ENCODE results near the gene CDC34.

Gene CDC34, protein sequence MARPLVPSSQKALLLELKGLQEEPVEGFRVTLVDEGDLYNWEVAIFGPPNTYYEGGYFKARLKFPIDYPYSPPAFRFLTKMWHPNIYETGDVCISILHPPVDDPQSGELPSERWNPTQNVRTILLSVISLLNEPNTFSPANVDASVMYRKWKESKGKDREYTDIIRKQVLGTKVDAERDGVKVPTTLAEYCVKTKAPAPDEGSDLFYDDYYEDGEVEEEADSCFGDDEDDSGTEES

DNA sequence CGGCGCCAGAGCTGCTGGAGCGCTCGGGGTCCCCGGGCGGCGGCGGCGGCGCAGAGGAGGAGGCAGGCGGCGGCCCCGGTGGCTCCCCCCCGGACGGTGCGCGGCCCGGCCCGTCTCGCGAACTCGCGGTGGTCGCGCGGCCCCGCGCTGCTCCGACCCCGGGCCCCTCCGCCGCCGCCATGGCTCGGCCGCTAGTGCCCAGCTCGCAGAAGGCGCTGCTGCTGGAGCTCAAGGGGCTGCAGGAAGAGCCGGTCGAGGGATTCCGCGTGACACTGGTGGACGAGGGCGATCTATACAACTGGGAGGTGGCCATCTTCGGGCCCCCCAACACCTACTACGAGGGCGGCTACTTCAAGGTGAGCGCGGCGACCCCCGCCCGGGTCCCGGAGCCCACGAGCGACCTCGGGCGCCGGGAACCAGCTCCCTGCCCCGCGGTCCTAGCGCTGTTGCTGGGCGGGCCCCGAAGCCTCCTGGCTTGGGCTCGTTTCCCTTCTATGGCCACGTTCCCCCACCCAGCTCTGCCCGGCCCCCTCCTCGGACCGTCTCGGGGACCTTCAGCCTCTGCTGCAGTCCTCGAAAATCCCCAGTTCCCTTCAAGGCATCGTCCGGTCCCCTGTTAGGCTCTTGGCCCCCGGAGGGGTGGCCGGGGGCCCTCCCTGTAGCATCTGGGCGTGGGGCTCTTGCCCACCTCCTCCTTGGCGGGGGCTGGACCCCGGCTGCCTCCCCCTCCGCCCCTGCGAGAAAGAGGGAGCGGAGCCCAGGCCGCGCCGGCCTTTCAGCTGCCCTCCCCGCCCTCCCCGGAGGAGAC, at the start of gene CDC34:
Gene CDC34 (plus strand): TSS at position 8 of the 808 bp plus-strand sequence. CDS start 172 bp downstream, at position 180.
- DNase-seq (ENCODE audit: low read depth), result no peak

DNA sequence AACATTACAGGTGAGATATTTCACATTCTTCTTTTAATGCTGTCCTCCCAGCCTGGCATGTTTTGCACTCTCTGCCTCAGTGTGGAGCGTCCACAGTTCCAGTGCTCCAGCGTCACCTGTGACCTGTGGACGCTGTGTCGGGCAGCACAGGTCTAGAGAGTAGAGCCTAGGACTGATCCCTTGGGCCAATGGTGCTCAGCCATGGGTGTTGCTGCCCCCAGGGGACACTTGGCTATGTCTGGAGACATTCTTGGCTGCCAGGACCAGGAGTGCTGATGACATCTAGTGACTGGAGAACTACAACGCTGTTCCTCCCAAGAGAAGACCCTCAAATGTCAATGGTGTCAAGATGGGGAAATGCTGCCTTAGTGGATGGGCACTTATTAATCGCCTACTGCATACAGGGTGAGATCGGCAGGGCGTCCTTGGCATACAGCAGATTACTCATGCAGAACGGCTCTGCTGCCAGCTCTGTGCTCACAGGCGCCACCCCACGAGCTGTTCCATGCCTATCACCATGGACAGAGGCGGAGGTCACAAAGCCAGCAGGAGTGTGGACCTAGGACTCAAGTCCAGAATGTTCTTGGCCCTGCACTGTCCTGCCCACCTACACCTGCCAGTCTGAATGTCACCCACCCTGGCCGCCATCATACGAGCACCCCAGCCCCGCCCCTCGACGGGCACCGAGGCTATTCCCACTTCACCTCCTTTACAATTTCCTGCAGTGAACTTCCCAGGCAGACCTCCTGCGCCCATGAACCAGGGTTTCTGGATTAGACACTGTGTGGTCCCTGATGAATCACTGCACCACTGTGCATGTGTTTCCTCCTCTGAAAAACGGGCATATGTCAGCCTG, 49.1 kb upstream of the CDC34 start:
- no peak for DNase-seq (ENCODE audit: low read depth)

DNA sequence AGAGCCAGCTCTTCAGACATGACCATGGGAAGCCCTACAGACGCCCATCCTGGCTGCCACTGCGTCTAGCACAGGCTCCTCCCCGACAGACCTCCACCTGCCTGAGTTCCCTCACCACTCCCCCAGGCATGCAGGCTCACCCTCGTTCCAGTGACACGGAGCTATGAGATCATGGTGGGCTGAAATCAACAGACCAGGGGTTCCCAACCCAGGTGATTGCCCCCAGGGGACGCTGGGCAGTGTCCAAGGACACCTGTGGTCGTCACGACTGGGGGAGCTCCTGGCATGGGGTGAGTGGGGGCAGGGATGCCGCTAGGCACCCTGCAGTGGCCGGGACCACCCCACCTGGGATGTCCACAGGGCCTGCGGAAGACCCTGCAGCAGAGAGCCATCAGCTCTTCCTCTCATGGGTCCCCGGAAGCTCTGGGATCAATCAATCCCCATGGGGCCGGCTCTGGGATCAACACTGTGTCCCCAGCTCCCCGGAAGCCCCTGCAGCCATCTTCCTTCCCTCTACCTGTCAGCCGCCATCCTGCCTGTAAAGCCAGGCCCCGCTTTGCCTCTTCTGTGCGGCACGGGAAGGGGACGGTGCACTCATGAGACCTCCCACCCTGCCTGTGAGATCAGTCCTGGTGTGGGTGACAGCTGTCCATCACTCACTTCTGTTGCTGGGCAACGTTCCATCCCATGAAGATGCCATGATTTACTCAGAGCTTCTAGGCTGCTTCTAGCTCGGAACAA, 48.1 kb upstream of the CDC34 start:
- no peak for DNase-seq (ENCODE audit: low read depth)

DNA sequence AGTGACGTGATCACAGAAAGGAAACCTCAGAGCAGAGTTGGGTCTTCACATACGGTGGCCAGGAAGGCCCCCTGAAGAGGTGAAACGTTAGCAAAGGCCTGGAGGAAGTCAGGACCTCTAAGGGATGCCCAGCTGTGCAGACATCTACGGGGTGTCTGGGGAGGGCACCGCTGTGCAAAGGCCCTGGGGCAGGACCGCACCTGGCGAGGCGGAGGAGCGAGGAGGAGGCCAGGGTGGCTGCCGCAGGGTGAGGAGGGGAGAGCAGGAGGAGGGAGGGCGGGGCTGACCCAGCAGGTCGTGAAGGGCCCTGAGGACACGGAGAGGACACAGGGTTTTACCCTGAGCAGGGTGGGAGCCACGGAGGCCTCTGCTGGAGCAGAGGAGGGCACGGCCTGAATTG, 47.1 kb upstream of the CDC34 start:
- no peak for DNase-seq (ENCODE audit: low read depth)

DNA sequence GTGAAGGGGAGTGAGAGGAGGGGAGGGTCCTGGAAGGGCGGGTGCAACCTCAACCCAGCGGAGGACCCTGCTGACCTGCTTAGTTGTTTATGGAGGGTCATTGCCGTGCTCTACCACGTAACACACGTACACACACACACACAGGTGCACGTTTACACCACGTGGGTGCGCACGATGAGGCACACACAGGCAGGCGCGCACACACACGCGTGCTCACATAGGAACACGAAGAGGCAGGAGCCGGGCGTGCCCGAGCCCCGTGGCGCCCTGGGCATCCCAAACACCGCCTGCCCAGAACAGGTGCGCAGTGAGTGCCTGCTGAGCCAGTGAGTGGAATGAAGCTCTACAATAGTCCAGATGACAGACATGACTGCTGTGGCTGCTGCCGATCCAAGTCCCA, 46.5 kb upstream of the CDC34 start:
- DNase-seq (ENCODE audit: low read depth), result no peak

DNA sequence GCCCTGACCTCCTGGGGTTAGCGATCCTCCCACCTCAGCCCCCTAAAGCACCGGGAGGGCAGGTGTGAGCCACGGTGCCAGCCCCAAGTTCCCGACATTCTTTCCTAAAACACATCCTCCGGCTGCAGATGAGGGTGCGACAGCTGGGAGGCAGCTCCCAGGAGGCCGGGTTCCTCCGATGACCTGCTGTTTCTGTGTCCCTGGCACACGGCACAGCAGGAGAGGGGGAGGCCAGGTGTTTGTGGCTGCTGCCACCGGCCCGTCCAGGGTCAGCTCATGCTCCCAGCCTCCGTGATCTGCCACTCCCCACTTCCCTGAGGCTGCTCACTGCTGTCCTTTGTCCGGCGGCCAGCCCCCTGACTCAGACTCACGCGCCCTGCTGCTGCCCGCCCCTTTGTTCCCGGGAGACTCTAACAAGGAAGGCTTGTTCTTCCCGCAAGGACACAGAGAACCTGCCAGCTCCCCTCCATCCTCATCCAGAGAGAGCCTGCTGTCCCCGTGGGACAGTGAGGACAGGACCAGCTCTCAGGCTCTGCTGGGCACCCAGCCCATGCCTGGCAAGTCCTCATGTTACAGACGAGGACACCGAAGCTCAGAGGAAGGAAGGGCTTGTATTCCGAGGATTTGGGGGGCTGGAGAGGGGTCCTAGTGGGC, 45.9 kb upstream of the CDC34 start:
- DNase-seq (ENCODE audit: low read depth), result no peak

DNA sequence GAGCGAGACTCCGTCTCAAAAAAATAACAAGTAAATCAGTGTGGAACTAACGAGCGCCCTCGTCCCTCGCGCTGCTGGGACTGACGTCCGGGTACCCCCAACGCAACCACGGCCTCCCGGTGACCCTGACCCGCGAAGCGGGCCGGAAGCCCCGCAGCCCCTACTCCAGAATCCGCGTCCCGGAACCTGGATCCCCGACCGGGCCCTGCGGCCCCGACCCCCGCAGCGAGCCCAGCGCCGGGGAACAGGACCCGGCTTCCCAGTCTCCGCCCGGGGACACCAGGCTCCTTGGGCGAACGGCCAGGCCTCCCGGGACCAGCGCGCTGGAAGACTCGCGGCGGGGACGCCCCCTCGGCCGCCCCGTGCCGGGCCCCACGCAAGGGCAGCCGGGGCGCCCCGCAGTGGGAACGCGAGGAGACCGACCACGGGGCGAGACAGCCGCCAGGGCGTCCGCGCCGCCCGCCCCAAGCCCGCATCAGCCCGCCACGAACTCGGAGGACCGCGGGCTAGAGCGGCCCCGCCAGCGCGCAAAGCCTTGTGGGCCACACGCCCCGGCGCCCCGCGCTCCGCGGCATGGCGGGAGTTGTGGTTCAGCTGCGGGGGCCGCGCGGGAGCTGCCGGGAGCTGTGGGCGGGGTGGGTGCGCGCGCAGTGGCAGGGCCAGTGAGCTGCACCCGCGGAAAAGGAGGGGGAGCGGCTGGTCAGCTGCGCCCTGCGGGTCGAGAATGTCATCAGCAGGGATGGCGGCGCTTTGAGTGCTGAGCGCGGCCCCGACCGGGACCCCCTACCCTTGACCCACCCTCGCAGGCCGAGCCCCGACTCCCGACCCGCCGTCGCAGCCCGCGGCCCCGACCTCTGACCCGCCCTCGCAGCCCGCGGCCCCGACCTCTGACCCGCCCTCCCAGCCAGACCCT, 42.8 kb upstream of the CDC34 start:
- peak; percentile 93 for DNase-seq (ENCODE audit: low read depth)

DNA sequence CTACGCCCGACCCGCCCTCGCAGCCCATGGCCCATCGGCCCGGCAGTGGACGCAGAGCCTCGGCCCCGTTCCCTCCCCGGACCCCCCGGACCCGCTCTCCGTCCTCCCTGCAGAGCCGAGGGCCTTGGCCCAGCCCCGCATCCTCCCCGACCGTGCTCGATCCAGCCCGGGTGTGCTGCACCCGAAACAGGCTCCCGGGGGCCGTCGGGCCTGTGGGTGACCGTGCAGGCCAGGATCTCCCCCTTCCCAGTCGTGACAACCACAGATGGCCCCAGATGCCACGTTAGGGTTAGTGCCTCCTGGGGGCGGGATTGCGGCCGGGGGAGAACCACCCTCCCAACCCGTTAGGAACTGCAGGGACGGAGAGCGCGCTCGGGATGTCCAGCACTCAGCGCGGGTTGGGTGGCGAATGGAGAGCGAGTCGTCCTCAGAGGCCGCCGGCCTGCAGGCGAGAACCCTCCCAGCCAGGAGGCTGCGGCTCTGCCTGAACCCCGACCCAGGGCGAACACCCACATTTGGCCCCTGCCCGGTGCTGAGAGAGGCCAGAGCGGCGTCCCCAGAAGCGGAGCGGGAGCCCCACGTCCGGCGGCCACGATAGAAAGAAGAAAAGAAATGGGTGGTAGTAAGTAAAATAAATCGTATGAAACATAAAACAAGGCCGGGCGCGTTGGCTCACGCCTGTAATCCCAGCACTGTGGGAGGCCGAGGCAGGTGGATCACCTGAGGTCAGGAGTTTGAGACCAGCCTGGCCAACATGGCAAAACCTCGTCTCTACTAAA, 42.0 kb upstream of the CDC34 start:
- DNase-seq (ENCODE audit: low read depth), result no peak

DNA sequence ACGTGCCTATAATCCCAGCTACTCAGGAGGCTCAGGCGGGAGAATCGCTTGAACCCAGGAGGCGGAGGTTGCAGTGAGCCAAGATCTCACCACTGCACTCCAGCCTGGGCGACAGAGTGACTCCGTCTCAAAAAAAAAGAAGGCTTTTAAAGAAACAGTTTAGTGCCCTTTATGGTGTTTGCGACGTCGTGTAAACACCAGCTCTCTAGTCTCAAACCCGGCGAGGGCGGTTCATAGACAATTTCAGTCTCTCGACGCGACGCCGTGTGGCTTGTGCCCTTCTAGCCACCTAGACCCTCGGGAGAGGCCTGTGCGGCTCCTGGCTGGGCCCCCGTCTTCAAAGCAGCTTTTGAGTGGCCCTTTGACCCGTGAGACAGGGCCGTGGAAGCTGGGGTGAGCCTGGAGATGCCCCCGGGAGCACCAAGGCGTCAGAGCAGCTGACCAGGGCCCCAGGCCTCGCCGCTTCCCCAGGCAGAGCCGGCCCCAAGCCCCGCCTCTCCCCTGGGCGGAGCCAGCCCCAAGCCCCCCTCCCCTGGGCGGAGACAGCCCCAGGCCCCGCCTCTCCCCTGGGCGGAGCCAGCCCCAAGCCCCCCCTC, 40.3 kb upstream of the CDC34 start:
- DNase-seq (ENCODE audit: low read depth), result no peak

DNA sequence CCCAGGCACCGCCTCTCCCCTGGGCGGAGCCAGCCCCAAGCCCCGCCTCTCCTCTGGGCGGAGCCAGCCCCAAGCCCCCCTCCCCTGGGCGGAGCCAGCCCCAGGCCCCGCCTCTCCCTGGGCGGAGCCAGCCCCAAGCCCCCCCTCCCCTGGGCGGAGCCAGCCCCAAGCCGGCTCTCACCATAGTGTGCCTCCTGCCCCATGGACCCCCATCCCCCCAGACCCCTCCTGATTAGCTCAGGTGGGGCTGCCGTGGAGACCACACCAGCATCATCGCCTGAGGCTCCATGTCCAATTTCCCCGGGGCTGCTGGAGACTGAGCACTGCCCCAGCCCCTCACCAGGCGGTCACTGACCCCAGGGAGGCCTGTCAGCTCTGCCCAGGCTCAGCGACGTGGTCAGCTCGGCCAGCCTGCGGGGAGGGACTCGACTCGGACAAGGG, 39.4 kb upstream of the CDC34 start:
- DNase-seq (ENCODE audit: low read depth), result peak; percentile 24

DNA sequence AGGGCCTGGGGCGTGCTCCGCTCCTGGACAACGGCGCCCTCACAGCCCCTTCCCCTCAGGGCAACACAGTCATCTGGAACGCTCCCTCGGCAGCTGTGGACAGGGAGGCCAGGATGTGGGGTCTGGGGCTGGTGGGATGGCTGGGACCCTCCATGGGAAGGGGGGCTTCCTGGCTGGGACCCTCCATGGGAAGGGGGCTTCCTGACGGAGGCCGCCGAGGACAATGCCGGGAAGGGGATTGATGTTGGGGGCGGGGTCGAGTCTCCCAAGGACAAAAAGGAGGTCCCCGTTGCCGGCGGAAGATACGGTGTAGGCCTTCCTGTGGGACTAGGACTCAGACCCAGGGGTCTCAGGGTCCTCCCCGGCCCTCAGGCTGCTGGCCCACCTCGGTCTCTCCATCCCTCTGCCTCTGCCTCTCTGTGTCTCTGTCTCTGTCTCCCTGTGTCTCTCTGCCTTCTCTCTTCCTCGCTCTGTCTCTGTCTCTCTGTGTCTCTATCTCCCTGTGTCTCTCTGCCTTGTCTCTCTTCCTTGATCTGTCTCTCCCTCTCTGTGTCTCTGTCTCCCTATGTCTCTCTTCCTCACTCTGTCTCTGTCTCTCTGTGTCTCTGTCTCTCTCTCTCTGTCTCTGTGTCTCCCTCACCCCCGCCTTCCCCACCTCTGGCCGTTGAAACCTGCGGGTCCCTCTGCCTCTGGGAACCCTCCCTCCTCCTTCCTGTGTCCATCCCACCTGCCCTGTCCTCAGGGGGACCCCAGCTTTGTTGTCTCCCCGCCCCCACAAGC, 38.0 kb upstream of the CDC34 start:
- DNase-seq (ENCODE audit: low read depth), result no peak

DNA sequence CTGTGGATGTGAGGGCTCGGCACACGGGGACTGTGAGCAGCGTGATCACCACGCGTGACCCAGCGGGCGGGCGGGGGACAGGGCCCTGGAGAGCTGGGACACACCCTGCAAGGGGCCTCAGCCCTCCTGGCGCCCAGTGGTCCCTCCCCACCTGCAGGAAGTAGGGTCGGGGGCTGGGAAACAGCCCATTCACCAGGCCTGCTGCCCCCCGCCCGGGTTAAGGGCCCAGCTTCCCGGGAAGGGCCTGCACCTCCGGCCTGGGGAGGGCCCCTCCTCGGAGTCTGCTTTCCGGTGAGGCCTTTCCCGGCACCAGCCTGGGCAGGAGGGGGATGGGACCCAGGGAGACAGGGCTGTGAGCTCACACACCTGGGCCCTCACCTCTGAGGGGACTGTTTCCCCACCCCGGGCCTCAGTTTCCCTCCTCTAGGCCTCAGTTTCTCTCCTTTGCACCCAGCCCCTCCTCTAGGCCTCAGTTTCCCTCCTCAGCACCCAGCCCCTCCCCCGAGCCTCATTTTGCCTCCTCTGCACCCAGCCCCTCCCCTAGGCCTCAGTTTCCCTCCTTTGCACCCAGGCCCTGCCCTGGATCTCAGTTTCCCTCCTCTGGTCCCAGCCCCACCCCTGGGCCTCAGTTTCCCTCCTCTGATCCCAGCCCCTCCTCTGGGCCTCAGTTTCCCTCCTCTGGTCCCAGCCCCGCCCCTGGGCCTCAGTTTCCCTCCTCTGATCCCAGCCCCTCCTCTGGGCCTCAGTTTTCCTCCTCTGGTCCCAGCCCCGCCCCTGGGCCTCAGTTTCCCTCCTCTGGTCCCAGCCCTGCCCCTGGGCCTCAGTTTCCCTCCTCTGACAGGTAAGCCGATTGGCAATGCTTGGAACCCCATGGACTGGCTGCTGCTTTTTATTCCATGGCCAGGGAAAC, 37.1 kb upstream of the CDC34 start:
- no peak for DNase-seq (ENCODE audit: low read depth)

DNA sequence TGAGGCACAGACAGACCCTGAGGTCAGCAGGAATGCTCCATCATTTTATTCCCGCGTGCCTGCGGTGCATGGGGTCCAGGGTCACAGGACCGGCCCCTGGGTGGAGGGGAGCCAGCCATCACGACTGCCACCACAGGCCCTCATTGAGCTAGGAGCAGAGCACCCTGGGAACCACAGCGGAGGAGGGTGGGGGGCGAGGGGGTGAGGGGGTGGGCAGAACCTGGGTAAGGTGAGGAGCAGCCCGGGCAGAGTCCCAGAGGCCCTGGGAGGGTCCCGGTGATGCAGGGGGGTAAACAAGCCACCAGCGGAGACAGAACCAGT, 36.5 kb upstream of the CDC34 start:
- no peak for DNase-seq (ENCODE audit: low read depth)

DNA sequence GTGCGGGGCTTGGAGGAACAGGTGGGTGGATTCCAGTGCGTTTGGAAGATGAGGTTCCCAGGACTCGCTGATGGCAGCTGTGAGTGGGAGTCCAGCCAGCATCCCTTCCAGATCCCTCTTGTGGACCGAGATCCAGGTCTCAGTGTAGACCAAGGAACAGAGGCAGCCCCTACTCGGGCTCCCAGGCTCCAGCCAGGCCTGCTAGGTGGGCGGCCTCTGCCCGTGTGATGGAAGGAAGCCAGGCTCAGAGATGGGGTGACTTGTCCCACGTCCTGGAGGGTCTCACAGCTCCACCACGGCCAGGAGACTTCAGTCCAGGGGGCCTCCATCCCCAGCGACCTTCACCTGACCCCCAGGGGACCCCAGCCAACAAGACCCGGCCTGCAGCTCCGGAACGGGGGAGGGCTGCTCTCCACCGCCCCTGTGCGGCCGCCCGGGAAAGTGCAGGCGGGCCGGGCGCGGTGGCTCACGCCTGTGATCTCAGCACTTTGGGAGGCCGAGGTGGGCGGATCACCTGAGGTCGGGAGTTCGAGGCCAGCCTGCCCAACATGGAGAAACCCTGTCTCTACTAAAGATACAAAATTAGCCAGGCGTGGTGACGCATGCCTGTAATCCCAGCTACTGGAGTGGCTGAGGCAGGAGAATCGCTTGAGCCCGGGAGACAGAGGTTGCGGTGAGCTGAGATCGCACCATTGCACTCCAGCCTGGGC, 36.0 kb upstream of the CDC34 start:
- DNase-seq (ENCODE audit: low read depth), result no peak

DNA sequence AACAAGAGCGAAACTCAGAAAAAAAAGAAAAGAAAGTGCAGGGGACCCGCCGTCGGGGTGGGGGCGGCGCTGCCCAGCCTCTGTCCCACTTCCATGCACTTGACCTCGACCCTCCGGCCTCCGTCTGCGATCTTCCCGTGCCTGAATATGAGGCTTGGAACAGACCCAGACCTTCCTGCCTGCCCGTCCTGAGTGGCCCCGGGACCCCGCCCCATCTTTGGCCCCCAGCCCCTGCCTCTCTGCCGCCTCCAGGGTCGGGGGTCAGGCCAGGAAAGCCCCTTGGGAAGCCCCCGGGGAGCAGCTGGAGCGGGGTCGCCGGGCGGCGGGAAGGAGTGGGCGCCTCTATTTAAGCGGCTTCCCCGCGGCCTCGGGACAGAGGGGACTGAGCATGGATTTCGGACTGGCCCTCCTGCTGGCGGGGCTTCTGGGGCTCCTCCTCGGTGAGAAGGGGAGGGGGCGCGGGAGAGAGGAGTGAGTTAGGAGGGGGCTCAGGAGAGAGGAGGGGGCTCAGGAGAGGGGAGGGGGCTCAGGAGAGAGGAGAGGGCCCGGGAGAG, 35.4 kb upstream of the CDC34 start, which contains the start of gene MADCAM1:
Gene MADCAM1 (plus strand): TSS at position 375 of the 554 bp plus-strand sequence. CDS start 14 bp downstream, at position 389.
- no peak for DNase-seq (ENCODE audit: low read depth)

DNA sequence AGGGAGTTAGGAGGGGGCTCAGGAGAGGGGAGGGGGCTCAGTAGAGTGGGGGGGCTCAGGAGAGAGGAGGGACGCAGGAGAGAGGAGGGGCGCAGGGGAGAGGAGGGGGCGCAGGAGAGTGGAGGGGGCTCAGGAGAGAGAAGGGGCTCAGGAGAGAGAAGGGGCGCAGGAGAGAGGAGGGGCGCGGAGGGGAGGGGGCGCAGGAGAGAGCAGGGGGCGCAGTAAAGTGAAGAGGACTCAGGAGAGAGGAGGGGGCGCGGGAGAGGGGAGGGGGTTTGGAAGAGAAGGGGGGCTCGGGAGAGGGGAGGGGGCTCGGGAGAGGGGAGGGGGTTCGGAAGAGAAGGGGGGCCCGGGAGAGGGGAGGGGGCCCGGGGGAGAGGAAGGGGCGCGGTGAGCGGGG, 34.6 kb upstream of the CDC34 start:
- DNase-seq (ENCODE audit: low read depth), result no peak
